Kidney (tissue), 14 donors: ENCODE results near the gene ZFHX2. TPM values are rescaled to one million over a fixed set of nuclear protein-coding genes. Genes with fewer than 3 reads are reported as not detected.

Experiments
- DNase-seq, 5 donors: peaks; one replicate each; pipeline ENCODE4 v3.0.0-alpha.2; 2013 to 2020
- FAIRE-seq: peaks from 2 replicates; lab custom pipeline; 2012; peaks lifted over from hg19 to GRCh38; lab: Jason Lieb, UNC
- H3K27ac ChIP-seq, 2 donors: one replicate each; pipeline ENCODE4 v1.7.0; 2013; ENCODE audit warnings: low read depth in 2 of 2, low read length in 2 of 2, inconsistent platforms in 1 of 2
- H3K27me3 ChIP-seq: one replicate; pipeline ENCODE4 v1.7.1; 2013; ENCODE audit warnings: low read length, inconsistent platforms; ENCODE audit not compliant: control insufficient read depth, insufficient read depth
- H3K36me3 ChIP-seq, 3 donors: one replicate each; pipeline versions ENCODE4 v1.7.0 to v1.7.1; 2013; ENCODE audit warnings: low read length in 3 of 3, control low read depth in 1 of 3, inconsistent platforms in 1 of 3; ENCODE audit not compliant: insufficient read depth in 3 of 3, control insufficient read depth in 2 of 3
- H3K4me1 ChIP-seq, 3 donors: one replicate each; pipeline versions ENCODE4 v1.7.0 to v1.7.1; 2013; ENCODE audit warnings: low read length in 3 of 3, inconsistent platforms in 1 of 3, low read depth in 1 of 3; ENCODE audit not compliant: control insufficient read depth in 2 of 3, insufficient read depth in 2 of 3
- H3K4me3 ChIP-seq, 3 donors: one replicate each; pipeline versions ENCODE4 v1.7.0 to v1.8.1; 2013; ENCODE audit warnings: low read length in 3 of 3, control low read depth in 1 of 3, inconsistent platforms in 1 of 3
- H3K9ac ChIP-seq, 3 donors: one replicate each; pipeline versions ENCODE4 v1.7.0 to v1.7.1; 2013; ENCODE audit warnings: low read length in 3 of 3, control low read depth in 1 of 3, inconsistent platforms in 1 of 3
- H3K9me3 ChIP-seq, 3 donors: one replicate each; pipeline versions ENCODE4 v1.7.0 to v1.7.1; 2013; ENCODE audit warnings: low read length in 3 of 3, control low read depth in 1 of 3, inconsistent platforms in 1 of 3; ENCODE audit not compliant: control insufficient read depth in 2 of 3, insufficient read depth in 1 of 3
- CTCF ChIP-seq: IDR thresholded peaks from 3 replicates; pipeline ENCODE4 v1.5.1; 2012; ENCODE audit warnings: mild to moderate bottlenecking, moderate library complexity, borderline replicate concordance; ENCODE audit not compliant: insufficient read depth; ENCODE audit errors: extremely low read depth
- intact Hi-C: fragments of 100-400 bp; cut with DNase I; formaldehyde crosslinking; loops from one replicate; pipeline ENCODE4 v1.11.1; 2022
- polyA plus RNA-seq: library from polyadenylated mRNA; stranded (reverse); fragments of 350-450 nt; fragmentation: Illumina TruSeq; extraction: RNeasy Lipid Tissue Mini Kit (QIAGEN cat#74804); gene quantifications from one replicate; pipeline ENCODE4 v1.2.3, GENCODE V29; 2014; ENCODE audit warnings: low read depth, low replicate concordance; ENCODE audit not compliant: insufficient read depth
- total RNA-seq: library from RNA; stranded (reverse); fragmentation: NEBNext Ultra II Directional; extraction: Animal tissue kit (Norgen Biotek cat#: 25700); gene quantifications from one replicate; pipeline ENCODE4 v1.2.1, GENCODE V29; 2021
- donor health status: control.
- donor health status: control.
- donor health status: control.
- donor health status: control.
- donor health status: control.
- donor health status: DM: yes; HTN: yes; CAD: no.
- donor health status: Normal renal cell carcinoma (clear cell type).

The ZFHX2 gene
- total and polyA plus RNA-seq, 2 donors from 2014 or later, result 4.9 to 6.1 TPM

- TF ChIP-seq CTCF, result no peak
- H3K9me3 ChIP-seq, result no peaks in the 10 kb centered on the region
- H3K27me3 ChIP-seq, result no peaks in the 10 kb centered on the region
- H3K27ac ChIP-seq, result no peak overlapping the region
- H3K36me3 ChIP-seq, result no peaks in the 10 kb centered on the region
- intact Hi-C loops, result no loop called here
- no peak overlapping the region for H3K9ac ChIP-seq
- H3K4me1 ChIP-seq, result no peaks in the 10 kb centered on the region
- no peak for DNase-seq
- H3K4me3 ChIP-seq, result no peak overlapping the region
- FAIRE-seq, result no peak
Observed at GRCh38 chr14:23514644-23514957, 37.0 kb downstream of the ZFHX2 start.

- H3K36me3 ChIP-seq, result no peaks in the 10 kb centered on the region
- no peak for DNase-seq
- no peak overlapping the region for H3K4me3 ChIP-seq
- no peak overlapping the region for H3K27ac ChIP-seq
- intact Hi-C loops, result no loop called here
- no peaks in the 10 kb centered on the region for H3K9me3 ChIP-seq
- H3K9ac ChIP-seq, result no peak overlapping the region
- no peak for TF ChIP-seq CTCF
- FAIRE-seq, result no peak
- H3K4me1 ChIP-seq, result no peaks in the 10 kb centered on the region
- H3K27me3 ChIP-seq, result no peaks in the 10 kb centered on the region
Observed at GRCh38 chr14:23513818-23514643, 37.5 kb downstream of the ZFHX2 start.

GRCh38 chr14:23513005-23513817 lies 38.4 kb downstream of the ZFHX2 start:
- H3K9me3 ChIP-seq, result no peaks in the 10 kb centered on the region
- no peaks in the 10 kb centered on the region for H3K27me3 ChIP-seq
- no peak for TF ChIP-seq CTCF
- H3K9ac ChIP-seq, result no peak overlapping the region
- H3K36me3 ChIP-seq, result no peaks in the 10 kb centered on the region
- intact Hi-C loops, result no loop called here
- FAIRE-seq (no peak), DNase-seq (no peak)
- H3K27ac ChIP-seq, result no peak overlapping the region
- H3K4me1 ChIP-seq, result no peaks in the 10 kb centered on the region
- no peak overlapping the region for H3K4me3 ChIP-seq
